OCI-LY3 (cell line): ENCODE data around the gene GFOD1.

Experiments used
- H2AFZ ChIP-seq: fragments of 200-600, 300-600 bp; shearing (Covaris generic); 2 replicates; pipeline ENCODE4 v1.6.0; 2014; ENCODE audit warnings: antibody characterized with exemption, low read depth, low read length
- H3K27ac ChIP-seq: fragments of 200-600, 300-600 bp; sonication (generic); 2 replicates; pipeline ENCODE4 v1.5.1; 2014; ENCODE audit warnings: mild to moderate bottlenecking, low read length, moderate library complexity, mixed read lengths
- H3K27me3 ChIP-seq: fragments of 200-600, 300-600 bp; sonication (generic); 2 replicates; pipeline ENCODE4 v1.6.1; 2014; ENCODE audit warnings: low read depth, low read length, mixed read lengths
- H3K36me3 ChIP-seq: fragments of 200-600, 300-600 bp; sonication (generic); replicated peaks from 2 replicates; pipeline ENCODE3; 2014; ENCODE audit warnings: low read depth, low read length, mixed read lengths
- H3K4me1 ChIP-seq: fragments of 300-600, 200-600 bp; sonication (generic); 2 replicates; pipeline ENCODE4 v1.6.1; 2014; ENCODE audit warnings: low read length, mixed read lengths
- H3K4me2 ChIP-seq: fragments of 200-600, 300-600 bp; sonication (generic); 2 replicates; pipeline ENCODE4 v1.6.1; 2014; ENCODE audit warnings: low read length, mixed read lengths
- H3K4me3 ChIP-seq: fragments of 300-600, 200-600 bp; sonication (generic); 2 replicates; pipeline ENCODE4 v1.5.1; 2014; ENCODE audit warnings: antibody characterized with exemption, mild to moderate bottlenecking, low read length, moderate library complexity
- H3K79me2 ChIP-seq: fragments of 300-600, 200-600 bp; shearing (Covaris generic); 2 replicates; pipeline ENCODE4 v1.6.1; 2014; ENCODE audit warnings: mild to moderate bottlenecking, low read length, mixed read lengths
- H3K9ac ChIP-seq: fragments of 300-600, 200-600 bp; shearing (Covaris generic); 2 replicates; pipeline ENCODE4 v1.6.0; 2014; ENCODE audit warnings: mild to moderate bottlenecking, low read length, moderate library complexity
- H3K9me3 ChIP-seq: fragments of 200-600, 300-600 bp; shearing (Covaris generic); 2 replicates; pipeline ENCODE4 v1.6.1; 2014; ENCODE audit warnings: low read length, mixed read lengths; ENCODE audit not compliant: insufficient read depth
- H4K20me1 ChIP-seq: fragments of 200-600, 300-600 bp; sonication (generic); 2 replicates; pipeline ENCODE4 v1.6.1; 2016; ENCODE audit warnings: low read length, mixed read lengths; ENCODE audit not compliant: insufficient read depth
- EZH2phosphoT487 ChIP-seq: fragments of 200-600 bp; shearing (Covaris generic); IDR thresholded peaks from 2 replicates; pipeline ENCODE4 v1.6.1; 2018; ENCODE audit warnings: antibody characterized with exemption, mixed run types, low read depth
- TF ChIP-seq, protein P1 (sequence below): fragments of 200-600, 300-600 bp; sonication (generic); IDR thresholded peaks from 2 replicates; pipeline ENCODE4 v1.5.1; 2014; ENCODE audit warnings: antibody characterized with exemption, low read length, low read depth

Gene GFOD1

GRCh38 chr6:13454286-13455221 is 32.8 kb downstream of the GFOD1 start:
- Histone ChIP-seq H3K36me3 (no peaks in the 10 kb centered on the region), H3K27me3 (no peaks in the 10 kb centered on the region), H3K4me1 (no peaks in the 10 kb centered on the region), H3K79me2 (no peaks in the 10 kb centered on the region), H2AFZ (no peak overlapping the region), H3K4me2 (no peak overlapping the region), H4K20me1 (no peaks in the 10 kb centered on the region), H3K9ac (no peak overlapping the region), H3K9me3 (no peaks in the 10 kb centered on the region), H3K4me3 (no peak overlapping the region), H3K27ac (no peak overlapping the region)
- TF ChIP-seq, protein P1, sequence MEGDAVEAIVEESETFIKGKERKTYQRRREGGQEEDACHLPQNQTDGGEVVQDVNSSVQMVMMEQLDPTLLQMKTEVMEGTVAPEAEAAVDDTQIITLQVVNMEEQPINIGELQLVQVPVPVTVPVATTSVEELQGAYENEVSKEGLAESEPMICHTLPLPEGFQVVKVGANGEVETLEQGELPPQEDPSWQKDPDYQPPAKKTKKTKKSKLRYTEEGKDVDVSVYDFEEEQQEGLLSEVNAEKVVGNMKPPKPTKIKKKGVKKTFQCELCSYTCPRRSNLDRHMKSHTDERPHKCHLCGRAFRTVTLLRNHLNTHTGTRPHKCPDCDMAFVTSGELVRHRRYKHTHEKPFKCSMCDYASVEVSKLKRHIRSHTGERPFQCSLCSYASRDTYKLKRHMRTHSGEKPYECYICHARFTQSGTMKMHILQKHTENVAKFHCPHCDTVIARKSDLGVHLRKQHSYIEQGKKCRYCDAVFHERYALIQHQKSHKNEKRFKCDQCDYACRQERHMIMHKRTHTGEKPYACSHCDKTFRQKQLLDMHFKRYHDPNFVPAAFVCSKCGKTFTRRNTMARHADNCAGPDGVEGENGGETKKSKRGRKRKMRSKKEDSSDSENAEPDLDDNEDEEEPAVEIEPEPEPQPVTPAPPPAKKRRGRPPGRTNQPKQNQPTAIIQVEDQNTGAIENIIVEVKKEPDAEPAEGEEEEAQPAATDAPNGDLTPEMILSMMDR: 0 out of 2 replicates have a peak, but pooled peaks have one; percentile 13
- no peak for TF ChIP-seq EZH2phosphoT487

- no peaks in the 10 kb centered on the region for H3K9me3 ChIP-seq
- H3K36me3 ChIP-seq: no peaks in the 10 kb centered on the region
- H3K79me2 ChIP-seq: no peaks in the 10 kb centered on the region
- H2AFZ ChIP-seq: no peak overlapping the region
- no peaks in the 10 kb centered on the region for H3K4me1 ChIP-seq
- H3K4me3 ChIP-seq: no peak overlapping the region
- H3K4me2 ChIP-seq: no peak overlapping the region
- no peaks in the 10 kb centered on the region for H3K27me3 ChIP-seq
- TF ChIP-seq EZH2phosphoT487: no peak
- TF ChIP-seq, protein P1: no peak
- H4K20me1 ChIP-seq: no peaks in the 10 kb centered on the region
- H3K27ac ChIP-seq: no peak overlapping the region
- H3K9ac ChIP-seq: no peak overlapping the region
Measured at GRCh38 chr6:13453771-13454251, 33.6 kb downstream of the GFOD1 start.

DNA sequence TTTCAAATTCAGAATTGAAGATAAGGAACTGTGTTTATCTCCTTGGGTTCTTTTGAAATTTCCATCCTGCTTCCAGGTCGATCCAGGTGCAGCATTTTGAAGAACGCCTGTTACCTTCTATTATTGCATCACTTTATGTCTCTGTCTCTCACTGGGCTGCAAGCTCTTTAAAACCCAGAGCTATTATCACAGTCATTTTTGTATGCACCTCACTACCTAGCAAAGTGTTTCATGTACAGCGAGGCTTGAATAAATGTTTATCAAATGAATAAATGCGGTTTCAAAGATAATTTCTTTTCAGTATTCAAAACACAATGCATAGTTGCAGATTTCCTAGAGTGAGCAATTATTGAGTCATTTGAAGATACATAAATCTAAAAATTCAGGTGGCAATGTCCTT is 34.2 kb downstream of the GFOD1 start:
- Histone ChIP-seq H3K36me3 (no peaks in the 10 kb centered on the region), H3K79me2 (no peaks in the 10 kb centered on the region), H3K4me2 (no peak overlapping the region), H2AFZ (no peak overlapping the region), H4K20me1 (no peaks in the 10 kb centered on the region), H3K9ac (no peak overlapping the region), H3K9me3 (no peaks in the 10 kb centered on the region), H3K4me1 (no peaks in the 10 kb centered on the region), H3K27me3 (no peaks in the 10 kb centered on the region), H3K27ac (no peak overlapping the region), H3K4me3 (no peak overlapping the region)
- TF ChIP-seq, protein P1: no peak
- TF ChIP-seq EZH2phosphoT487: no peak

- no peaks in the 10 kb centered on the region for H4K20me1 ChIP-seq
- H3K9me3 ChIP-seq: no peaks in the 10 kb centered on the region
- no peak overlapping the region for H2AFZ ChIP-seq
- H3K4me2 ChIP-seq: no peak overlapping the region
- H3K79me2 ChIP-seq: no peaks in the 10 kb centered on the region
- H3K9ac ChIP-seq: no peak overlapping the region
- TF ChIP-seq, protein P1: no peak
- no peak for TF ChIP-seq EZH2phosphoT487
- H3K27me3 ChIP-seq: no peaks in the 10 kb centered on the region
- H3K4me3 ChIP-seq: no peak overlapping the region
- no peak overlapping the region for H3K27ac ChIP-seq
- no peaks in the 10 kb centered on the region for H3K36me3 ChIP-seq
- no peaks in the 10 kb centered on the region for H3K4me1 ChIP-seq
Measured at GRCh38 chr6:13452346-13453117, 34.9 kb downstream of the GFOD1 start.
